ENCODE results near the gene CAPN15. TPM values are rescaled to one million over a fixed set of nuclear protein-coding genes. Genes with fewer than 3 reads are reported as not detected.

The CAPN15 gene
- total and polyA plus RNA-seq, 9 of the 15 experiments (the other 6 are each of a cell fraction or from before 2014, with no cell fraction given) = 0.62 to 111 (median 14.2) TPM

DNA sequence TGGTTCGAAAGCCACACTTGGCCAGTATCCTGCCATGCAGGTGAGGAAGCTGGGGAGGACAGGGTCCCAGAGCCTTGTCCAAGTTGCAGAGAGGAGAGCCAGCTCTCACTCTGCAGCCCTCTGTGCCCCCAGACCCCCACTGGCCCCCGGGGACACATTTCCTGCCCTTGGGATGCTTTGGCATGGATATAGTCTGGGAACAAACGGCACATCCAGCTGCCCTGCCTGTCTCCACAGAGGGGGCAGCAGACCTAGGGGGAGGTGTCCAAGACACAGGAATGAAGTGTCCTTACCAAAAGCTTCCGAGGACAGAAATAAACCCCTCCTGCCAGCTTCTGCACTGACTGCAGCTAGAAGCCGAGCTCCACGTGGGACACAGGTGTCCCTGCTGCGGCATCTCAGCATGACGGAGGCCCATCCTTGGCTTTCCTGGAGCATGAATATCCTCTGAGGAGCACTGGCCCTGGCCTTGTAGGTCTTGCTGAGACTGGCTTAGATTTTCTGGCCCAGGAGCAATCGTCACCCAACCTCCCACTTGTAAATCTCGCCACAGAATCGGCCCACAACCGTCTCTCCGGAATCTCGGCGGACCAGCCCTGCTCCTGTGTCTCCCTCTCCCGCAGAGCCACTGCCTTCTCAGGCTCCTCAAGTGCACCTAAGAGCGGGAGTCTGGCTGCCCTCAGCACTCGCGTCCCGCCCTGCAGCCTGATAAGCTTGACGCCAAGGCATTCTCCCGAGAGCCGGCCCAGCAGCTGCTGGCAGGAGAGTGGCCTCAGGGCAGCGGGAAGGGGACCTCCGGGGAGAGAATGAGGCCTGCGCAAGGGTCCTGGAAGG, 1.1 kb upstream of the CAPN15 start (continued):
- 0 out of 2 replicates have a peak, but pooled peaks have one; percentile 30 for TF ChIP-seq ZNF232 (CRISPR knock-in tag; IDR thresholded peaks at IDR 0.05)
- no peak for TF ChIP-seq IFI16 (CRISPR knock-in tag; IDR thresholded peaks at IDR 0.05)
- TF ChIP-seq GABPB2 (CRISPR knock-in tag; conservative IDR thresholded peaks at IDR 0.05) = no peak
- TF ChIP-seq, protein P1, sequence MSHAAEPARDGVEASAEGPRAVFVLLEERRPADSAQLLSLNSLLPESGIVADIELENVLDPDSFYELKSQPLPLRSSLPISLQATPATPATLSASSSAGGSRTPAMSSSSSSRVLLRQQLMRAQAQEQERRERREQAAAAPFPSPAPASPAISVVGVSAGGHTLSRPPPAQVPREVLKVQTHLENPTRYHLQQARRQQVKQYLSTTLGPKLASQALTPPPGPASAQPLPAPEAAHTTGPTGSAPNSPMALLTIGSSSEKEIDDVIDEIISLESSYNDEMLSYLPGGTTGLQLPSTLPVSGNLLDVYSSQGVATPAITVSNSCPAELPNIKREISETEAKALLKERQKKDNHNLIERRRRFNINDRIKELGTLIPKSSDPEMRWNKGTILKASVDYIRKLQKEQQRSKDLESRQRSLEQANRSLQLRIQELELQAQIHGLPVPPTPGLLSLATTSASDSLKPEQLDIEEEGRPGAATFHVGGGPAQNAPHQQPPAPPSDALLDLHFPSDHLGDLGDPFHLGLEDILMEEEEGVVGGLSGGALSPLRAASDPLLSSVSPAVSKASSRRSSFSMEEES (CRISPR knock-in tag; IDR thresholded peaks at IDR 0.05) = no peak
- TF ChIP-seq RFX1 (IDR thresholded peaks at IDR 0.05) = no peak
- TF ChIP-seq MTF1 (CRISPR knock-in tag; IDR thresholded peaks at IDR 0.05; ENCODE audit: borderline replicate concordance) = no peak
- no peak for TF ChIP-seq ADNP (tag; IDR thresholded peaks at IDR 0.05)
- no peak for TF ChIP-seq ZFPM2 (CRISPR knock-in tag; IDR thresholded peaks at IDR 0.05)
- 0 out of 2 replicates have a peak, but pooled peaks have one; percentile 4 for TF ChIP-seq GATA2 (CRISPR knock-in tag; IDR thresholded peaks at IDR 0.05)
- TF ChIP-seq NR2C1 (IDR thresholded peaks at IDR 0.05) = no peak
- TF ChIP-seq NR2C1 (tag; IDR thresholded peaks at IDR 0.05) = no peak
- TF ChIP-seq TRIM24 (IDR thresholded peaks at IDR 0.05) = no peak
- TF ChIP-seq, protein P2, sequence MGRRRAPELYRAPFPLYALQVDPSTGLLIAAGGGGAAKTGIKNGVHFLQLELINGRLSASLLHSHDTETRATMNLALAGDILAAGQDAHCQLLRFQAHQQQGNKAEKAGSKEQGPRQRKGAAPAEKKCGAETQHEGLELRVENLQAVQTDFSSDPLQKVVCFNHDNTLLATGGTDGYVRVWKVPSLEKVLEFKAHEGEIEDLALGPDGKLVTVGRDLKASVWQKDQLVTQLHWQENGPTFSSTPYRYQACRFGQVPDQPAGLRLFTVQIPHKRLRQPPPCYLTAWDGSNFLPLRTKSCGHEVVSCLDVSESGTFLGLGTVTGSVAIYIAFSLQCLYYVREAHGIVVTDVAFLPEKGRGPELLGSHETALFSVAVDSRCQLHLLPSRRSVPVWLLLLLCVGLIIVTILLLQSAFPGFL (CRISPR knock-in tag; IDR thresholded peaks at IDR 0.05) = peak; percentile 62; the same call in 1 of the 2 replicates
- TF ChIP-seq KDM1A (IDR thresholded peaks at IDR 0.05) = no peak
- TF ChIP-seq ZNF197 (CRISPR knock-in tag; IDR thresholded peaks at IDR 0.05; ENCODE audit: low read depth) = no peak
- no peak for TF ChIP-seq ZNF695 (CRISPR knock-in tag; IDR thresholded peaks at IDR 0.05)
- TF ChIP-seq ZC3H4 (CRISPR knock-in tag; IDR thresholded peaks at IDR 0.05; ENCODE audit: borderline replicate concordance) = no peak
- no peak for TF ChIP-seq PHF21A (IDR thresholded peaks at IDR 0.05; ENCODE audit: borderline replicate concordance, low read depth)
- no peak for TF ChIP-seq NEUROD1 (IDR thresholded peaks at IDR 0.05; ENCODE audit: borderline replicate concordance, low read depth, low read length, partially characterized antibody)
- no peak for TF ChIP-seq SMARCA5 (IDR thresholded peaks at IDR 0.05)
- 0 out of 2 replicates have a peak, but pooled peaks have one; percentile 18 for TF ChIP-seq TRIM28 (IDR thresholded peaks at IDR 0.05)
- TF ChIP-seq FOXK1 (CRISPR knock-in tag; IDR thresholded peaks at IDR 0.05; ENCODE audit: borderline replicate concordance) = no peak
- no peak for TF ChIP-seq ZNF175 (CRISPR knock-in tag; IDR thresholded peaks at IDR 0.05; ENCODE audit: low read depth)
- TF ChIP-seq KLF13 (tag; IDR thresholded peaks at IDR 0.05; ENCODE audit: borderline replicate concordance, low read depth) = no peak
- TF ChIP-seq ZNF41 (CRISPR knock-in tag; conservative IDR thresholded peaks at IDR 0.05) = no peak
- TF ChIP-seq MBD2 (IDR thresholded peaks at IDR 0.05; ENCODE audit: borderline replicate concordance, low read depth) = no peak

Measured in K562 (cell line).